Measurements from ENCODE around the gene CDC42EP3. TPM values are rescaled to one million over a fixed set of nuclear protein-coding genes. Genes with fewer than 3 reads are reported as not detected.

The CDC42EP3 gene
- total and polyA plus RNA-seq, 12 donors = 4.2 to 30.2 (median 10.7) TPM

DNA sequence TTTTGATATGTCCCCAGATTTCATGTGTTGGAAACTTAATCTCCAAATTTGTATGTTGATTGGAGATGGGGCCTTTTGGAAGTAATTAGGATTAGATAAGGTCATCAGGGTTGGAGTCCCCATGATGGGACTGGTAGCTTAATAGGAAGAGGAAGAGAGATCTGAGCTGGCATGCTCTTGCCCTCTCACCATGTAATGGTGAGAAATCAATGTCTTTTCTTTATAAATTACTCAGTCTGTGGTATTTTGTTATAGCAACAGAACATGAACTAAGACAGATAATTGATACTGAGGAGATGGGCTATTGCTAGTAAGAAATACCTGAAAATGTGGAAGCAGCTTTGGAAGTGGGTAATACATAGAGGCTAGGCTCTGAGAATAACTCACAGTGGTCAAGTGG, 48.0 kb downstream of the CDC42EP3 start:
- Histone ChIP-seq H3K27ac (no peak overlapping the region), H3K4me3 (no peak overlapping the region), H3K4me1 (replicated peaks in 1 of 2) (peaks cover 0 to 4% of the 10 kb centered on the region in 2 donors), H3K9me3 (replicated peaks in 1 of 3) (no peaks in the 10 kb centered on the region), H3K36me3 (replicated peaks in 1 of 2) (no peaks in the 10 kb centered on the region), H3K27me3 (no peaks in the 10 kb centered on the region)
- TF ChIP-seq POLR2A (IDR thresholded peaks at IDR 0.05) = no peak
- TF ChIP-seq, protein P1, sequence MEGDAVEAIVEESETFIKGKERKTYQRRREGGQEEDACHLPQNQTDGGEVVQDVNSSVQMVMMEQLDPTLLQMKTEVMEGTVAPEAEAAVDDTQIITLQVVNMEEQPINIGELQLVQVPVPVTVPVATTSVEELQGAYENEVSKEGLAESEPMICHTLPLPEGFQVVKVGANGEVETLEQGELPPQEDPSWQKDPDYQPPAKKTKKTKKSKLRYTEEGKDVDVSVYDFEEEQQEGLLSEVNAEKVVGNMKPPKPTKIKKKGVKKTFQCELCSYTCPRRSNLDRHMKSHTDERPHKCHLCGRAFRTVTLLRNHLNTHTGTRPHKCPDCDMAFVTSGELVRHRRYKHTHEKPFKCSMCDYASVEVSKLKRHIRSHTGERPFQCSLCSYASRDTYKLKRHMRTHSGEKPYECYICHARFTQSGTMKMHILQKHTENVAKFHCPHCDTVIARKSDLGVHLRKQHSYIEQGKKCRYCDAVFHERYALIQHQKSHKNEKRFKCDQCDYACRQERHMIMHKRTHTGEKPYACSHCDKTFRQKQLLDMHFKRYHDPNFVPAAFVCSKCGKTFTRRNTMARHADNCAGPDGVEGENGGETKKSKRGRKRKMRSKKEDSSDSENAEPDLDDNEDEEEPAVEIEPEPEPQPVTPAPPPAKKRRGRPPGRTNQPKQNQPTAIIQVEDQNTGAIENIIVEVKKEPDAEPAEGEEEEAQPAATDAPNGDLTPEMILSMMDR (IDR thresholded peaks at IDR 0.05) = no peak
- DNase-seq = no peak
- intact Hi-C loops (cut with DNase I) = no loop called here

DNA sequence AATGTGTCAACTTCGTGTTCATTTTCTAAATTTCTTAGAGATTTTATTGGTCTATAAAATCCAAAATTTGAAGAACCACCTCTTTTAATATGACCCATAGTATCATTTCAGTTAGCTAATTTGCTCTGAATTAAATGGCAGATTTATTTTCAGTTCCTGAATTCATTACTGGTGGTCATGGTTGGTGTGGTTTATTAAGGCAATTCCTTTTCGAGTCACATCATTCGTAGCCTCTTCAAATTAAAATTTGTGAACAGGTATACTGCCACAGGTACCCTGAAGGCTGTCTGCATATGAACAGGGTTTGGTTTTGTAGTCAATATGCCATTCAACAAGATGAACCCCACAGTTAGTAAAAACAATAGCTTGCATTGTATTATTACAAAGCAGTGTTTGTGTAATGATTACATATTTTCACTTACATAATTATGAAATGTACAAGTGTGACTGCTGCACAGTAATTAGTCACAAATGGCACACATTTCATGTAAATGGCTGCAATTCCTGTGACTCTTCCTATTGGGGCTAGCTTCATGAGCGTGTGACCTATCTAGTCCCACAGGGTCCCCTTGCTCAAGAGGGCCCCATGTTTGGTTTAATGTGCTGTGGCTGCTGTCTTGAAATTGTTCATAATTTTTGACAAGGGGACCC, 48.9 kb downstream of the CDC42EP3 start:
- TF ChIP-seq, protein P1 (IDR thresholded peaks at IDR 0.05) = no peak
- TF ChIP-seq POLR2A (IDR thresholded peaks at IDR 0.05) = no peak
- H3K4me1 ChIP-seq (replicated peaks in 1 of 2) = peaks cover 0 to 4% of the 10 kb centered on the region in 2 donors
- 76 to 88% (median 85%) methylated on average over 4 of the region's 4 CpGs for WGBS, 4 donors
- no peak overlapping the region for H3K4me3 ChIP-seq
- H3K9me3 ChIP-seq (replicated peaks in 1 of 3) = no peaks in the 10 kb centered on the region
- intact Hi-C loops (cut with DNase I) = no loop called here
- no peak for DNase-seq
- no peaks in the 10 kb centered on the region for H3K27me3 ChIP-seq
- H3K36me3 ChIP-seq (replicated peaks in 1 of 2) = no peaks in the 10 kb centered on the region
- H3K27ac ChIP-seq = no peak overlapping the region

DNA sequence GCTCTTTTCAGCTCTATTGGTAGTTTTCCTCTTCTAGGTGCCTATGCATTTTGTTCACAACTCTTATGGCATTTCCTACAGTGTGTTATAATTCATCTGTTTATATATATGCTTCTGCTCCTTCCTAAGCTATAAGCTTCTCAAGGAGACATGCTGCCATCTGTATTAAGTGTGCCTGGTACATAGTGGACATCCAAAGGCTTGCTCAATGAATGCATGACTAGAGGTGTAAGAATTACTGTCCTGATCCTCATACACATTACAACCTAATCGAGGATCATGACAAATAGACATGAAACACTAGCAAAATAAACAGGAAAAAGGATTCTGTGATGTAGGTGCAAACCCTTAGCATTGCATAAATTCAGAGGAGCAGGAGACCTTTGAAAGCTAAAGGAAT, 50.2 kb downstream of the CDC42EP3 start:
- H3K36me3 ChIP-seq (replicated peaks in 1 of 2) = no peaks in the 10 kb centered on the region
- H3K4me1 ChIP-seq (replicated peaks in 1 of 2) = peaks cover 0 to 4% of the 10 kb centered on the region in 2 donors
- no peaks in the 10 kb centered on the region for H3K27me3 ChIP-seq
- no peak for DNase-seq
- TF ChIP-seq, protein P1 (IDR thresholded peaks at IDR 0.05) = no peak
- no peak for TF ChIP-seq POLR2A (IDR thresholded peaks at IDR 0.05)
- intact Hi-C loops (cut with DNase I) = no loop called here
- no peaks in the 10 kb centered on the region for H3K9me3 ChIP-seq (replicated peaks in 1 of 3)
- 52 to 73% (median 63%) methylated on average over 1 of the region's 1 CpG for WGBS, 4 donors
- H3K4me3 ChIP-seq = no peak overlapping the region
- H3K27ac ChIP-seq = no peak overlapping the region

DNA sequence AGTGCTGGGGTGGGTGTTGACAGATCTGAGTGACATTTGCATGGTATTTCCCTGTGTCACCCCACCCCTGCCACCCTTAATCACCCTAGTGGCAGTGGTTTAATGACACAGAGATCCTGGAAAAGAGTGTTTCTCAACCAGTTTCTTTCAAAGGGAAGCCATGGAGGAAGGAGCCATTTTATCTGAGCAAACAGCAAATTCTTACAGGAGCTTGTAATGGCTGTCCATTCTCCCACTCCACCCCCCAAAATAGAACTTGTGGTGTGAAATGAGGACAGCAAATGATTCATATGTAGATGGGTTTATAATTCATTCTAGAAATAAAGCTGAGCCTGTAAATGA, 51.5 kb downstream of the CDC42EP3 start:
- Histone ChIP-seq H3K9me3 (replicated peaks in 1 of 3) (no peaks in the 10 kb centered on the region), H3K27ac (no peak overlapping the region), H3K27me3 (no peaks in the 10 kb centered on the region)

More for the DNA sequence above, 51.5 kb downstream of the CDC42EP3 start:
- DNase-seq = no peak
- Histone ChIP-seq H3K36me3 (replicated peaks in 1 of 2) (no peaks in the 10 kb centered on the region), H3K4me3 (no peak overlapping the region), H3K4me1 (replicated peaks in 1 of 2) (peaks cover 0 to 6% of the 10 kb centered on the region in 2 donors)
- TF ChIP-seq POLR2A (IDR thresholded peaks at IDR 0.05) = no peak
- TF ChIP-seq, protein P1 (IDR thresholded peaks at IDR 0.05) = no peak
- intact Hi-C loops (cut with DNase I) = no loop called here

All from adrenal gland (tissue), 12 donors.